HG03565 (cell line): ENCODE results near the gene CADM2.

Experiments used
- ATAC-seq: cut with Tn5 transposase; IDR thresholded peaks from one replicate; pipeline ENCODE4 v1.9.1; 2021; ENCODE audit warnings: mild to moderate bottlenecking, moderate library complexity; ENCODE audit not compliant: unreplicated experiment

The CADM2 gene

GRCh38 chr3:85758442-85758841, 799.7 kb downstream of the CADM2 start:
- no peak for ATAC-seq

- no peak for ATAC-seq
Measured at GRCh38 chr3:85760342-85760741, 801.6 kb downstream of the CADM2 start.

GRCh38 chr3:85780806-85781205, 822.0 kb downstream of the CADM2 start:
- no peak for ATAC-seq

GRCh38 chr3:85781806-85782205, 823.0 kb downstream of the CADM2 start:
- no peak for ATAC-seq

- no peak for ATAC-seq
Measured at GRCh38 chr3:85783291-85783690, 824.5 kb downstream of the CADM2 start.

GRCh38 chr3:85785766-85786165, 827.0 kb downstream of the CADM2 start:
- ATAC-seq = no peak

GRCh38 chr3:85790445-85791030, 831.7 kb downstream of the CADM2 start:
- no peak for ATAC-seq

- no peak for ATAC-seq
Measured at GRCh38 chr3:85796140-85796539, 837.4 kb downstream of the CADM2 start.

GRCh38 chr3:85800676-85801075, 841.9 kb downstream of the CADM2 start:
- ATAC-seq = no peak

- ATAC-seq = no peak
Measured at GRCh38 chr3:85801955-85802354, 843.2 kb downstream of the CADM2 start.

- ATAC-seq = no peak
Measured at GRCh38 chr3:85808755-85809154, 850.0 kb downstream of the CADM2 start.

- peak; percentile 79 for ATAC-seq
Measured at GRCh38 chr3:85821130-85821756, 862.5 kb downstream of the CADM2 start.

GRCh38 chr3:85835857-85836440, 877.2 kb downstream of the CADM2 start:
- no peak for ATAC-seq

- no peak for ATAC-seq
Measured at GRCh38 chr3:85837402-85837801, 878.6 kb downstream of the CADM2 start.

GRCh38 chr3:85838921-85839320, 880.1 kb downstream of the CADM2 start:
- no peak for ATAC-seq

- no peak for ATAC-seq
Measured at GRCh38 chr3:85842081-85842480, 883.3 kb downstream of the CADM2 start.

- no peak for ATAC-seq
Measured at GRCh38 chr3:85846940-85847339, 888.2 kb downstream of the CADM2 start.

- ATAC-seq = no peak
Measured at GRCh38 chr3:85851071-85851470, 892.3 kb downstream of the CADM2 start.

- ATAC-seq = no peak
Measured at GRCh38 chr3:85853805-85854204, 895.0 kb downstream of the CADM2 start.

GRCh38 chr3:85862893-85863455, 904.2 kb downstream of the CADM2 start:
- ATAC-seq = no peak

GRCh38 chr3:85864896-85865295, 906.1 kb downstream of the CADM2 start:
- no peak for ATAC-seq

- no peak for ATAC-seq
Measured at GRCh38 chr3:85867072-85867471, 908.3 kb downstream of the CADM2 start.
